NCI-H446 treated with DMSO at 0.1 percent for 48 hours (cell line): ENCODE results near the gene ERN1.

ENCODE experiments used
- DNase-seq: peaks from one replicate; lab custom pipeline; 2025; lab: John Stamatoyannopoulos, UW

The ERN1 gene

DNA sequence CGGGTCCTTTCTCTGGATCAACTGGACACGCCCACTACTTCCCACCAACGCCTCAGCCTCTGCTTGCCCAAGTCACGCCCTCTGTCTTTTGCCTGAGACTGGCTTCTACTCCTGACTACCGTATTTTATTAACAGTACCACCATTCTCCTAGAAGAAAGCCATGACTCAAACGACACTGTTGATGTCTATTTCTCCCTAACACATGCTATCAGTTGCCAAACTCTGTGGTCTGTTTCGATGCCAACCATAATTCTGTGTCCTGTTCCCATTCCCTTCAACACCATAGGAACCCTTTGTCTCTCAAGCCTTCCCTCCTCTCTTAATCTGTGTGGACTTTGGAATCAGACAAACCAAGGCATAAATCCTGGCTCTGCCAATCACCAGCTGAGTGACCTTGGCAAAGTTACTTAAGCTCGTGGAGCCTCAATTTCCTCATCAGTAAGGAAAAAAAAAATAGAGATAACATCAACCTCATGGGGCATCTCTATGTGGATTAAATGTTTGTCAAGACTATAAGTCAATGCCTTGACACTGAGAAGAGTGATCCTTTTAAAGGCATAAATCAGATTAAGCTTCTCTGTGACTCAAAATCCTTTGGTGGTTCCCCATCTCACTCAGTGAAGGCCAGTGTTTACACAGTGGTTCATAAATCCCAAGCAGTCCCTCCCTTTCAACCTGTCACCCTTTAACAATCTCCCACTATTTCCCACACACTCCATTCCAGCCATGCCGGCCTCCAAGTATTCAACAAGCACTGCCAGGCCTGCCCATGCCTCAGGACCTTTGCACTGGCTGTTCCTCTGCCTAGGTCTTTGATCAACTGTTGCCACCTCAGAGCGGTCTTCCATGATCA lies 45.6 kb downstream of the ERN1 start:
- DNase-seq, result no peak

DNA sequence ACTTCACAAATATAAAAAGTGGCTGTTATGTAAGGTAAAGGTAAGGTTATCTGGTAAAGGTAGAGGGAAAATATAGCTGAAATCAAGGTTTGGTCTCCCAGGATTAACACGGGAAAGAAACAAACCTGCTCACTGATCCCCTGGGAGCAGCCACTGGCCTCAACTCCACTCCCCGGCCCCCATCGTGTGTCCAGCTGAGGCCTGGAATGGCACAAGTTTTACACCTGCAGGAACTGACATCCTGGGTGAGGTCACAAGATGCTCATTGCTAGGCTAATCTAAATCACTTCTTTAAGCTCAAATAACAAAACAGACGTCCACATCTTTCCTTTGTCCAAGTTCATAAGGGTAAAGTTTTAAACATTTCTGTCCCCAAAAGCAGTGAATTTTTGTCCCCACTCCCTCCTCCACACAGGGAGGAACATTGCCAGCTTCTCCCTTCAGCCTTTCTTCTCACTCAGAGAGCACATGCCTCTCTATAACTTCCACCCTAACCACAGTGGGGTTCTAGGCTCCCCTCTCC lies 46.3 kb downstream of the ERN1 start:
- no peak for DNase-seq

DNA sequence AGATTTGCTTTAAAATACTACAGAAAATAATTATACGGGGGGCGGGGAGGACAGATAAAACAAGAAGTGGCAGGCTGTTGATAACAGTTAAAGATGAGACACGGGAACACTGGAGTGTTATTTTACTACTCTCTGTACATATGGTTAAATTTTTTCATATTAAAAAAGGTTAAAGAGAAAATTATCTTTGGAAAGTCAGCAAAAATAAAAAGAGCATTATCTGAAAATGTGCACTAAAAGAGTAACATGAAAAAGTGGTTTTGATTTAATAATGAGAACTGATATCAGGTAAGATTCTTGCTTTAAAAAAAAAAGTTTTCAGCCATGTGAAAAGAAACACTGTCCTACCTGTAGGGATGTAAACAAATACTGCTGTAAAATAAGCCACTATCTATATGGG lies 46.9 kb downstream of the ERN1 start:
- no peak for DNase-seq

DNA sequence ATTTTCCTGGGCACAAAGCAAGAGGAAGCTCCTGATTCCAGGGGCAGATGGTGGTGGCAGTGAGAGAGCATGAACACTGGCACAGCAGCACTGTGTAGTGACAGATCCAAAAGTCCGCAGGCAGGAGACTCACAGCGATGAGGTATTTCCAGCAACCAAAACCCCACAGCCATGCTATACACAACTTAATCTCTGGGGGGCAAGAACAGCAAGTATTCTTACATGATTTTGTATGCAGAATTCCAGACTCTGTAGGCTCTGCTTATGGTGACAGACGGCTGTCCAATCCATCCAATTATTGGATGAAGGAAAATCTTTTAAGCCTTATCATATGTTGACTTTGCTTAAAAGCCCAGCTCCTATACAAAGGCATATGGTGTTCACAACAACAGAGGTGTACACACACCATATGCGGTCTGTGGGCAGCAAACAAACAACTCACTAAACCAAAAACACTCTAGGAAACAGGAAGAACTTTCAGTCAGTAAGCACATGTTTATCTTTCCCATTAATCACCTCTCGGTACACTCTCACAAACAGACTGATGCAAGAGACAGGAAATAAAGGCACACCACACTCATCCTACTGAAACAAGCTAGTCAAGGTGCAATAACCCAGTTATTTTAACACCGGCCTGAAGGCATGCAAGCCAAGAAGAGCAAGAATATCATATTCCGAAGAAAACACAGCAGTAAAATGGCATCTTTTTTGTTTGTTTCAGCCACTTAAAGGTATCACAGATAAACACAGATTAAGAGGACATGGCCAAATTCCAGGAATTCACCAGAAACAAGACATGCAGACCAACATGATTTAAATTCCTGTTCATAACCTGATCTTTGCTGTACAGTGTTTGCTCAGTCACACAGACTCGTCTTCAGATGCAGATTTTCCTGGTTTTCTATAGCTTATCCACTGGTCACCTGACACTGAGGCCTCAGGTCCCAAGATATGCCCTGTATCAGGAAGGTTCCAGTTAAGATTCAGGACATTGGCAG lies 47.8 kb downstream of the ERN1 start:
- DNase-seq, result peak; percentile 64

DNA sequence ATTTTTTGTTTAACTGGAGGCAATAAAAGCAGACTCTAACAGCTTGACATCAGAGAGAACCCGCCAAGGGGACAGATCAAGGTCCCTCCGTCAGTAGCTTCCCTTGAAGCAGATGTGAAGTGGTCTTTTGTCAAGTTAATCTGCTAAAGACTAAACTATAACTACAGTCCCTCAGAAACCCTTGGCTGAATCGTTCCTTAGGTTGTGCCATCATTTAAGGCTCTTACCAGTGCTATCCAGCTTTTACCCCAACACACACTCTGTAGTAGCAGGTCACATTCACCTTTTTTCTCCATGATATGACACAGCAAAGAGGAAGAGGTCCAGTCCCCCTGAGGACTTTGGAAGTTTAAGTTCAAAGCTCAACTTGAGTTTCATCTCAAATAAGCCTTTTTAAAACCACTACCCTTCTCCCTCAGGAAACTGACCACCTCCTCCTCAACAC lies 49.7 kb downstream of the ERN1 start:
- DNase-seq, result no peak

DNA sequence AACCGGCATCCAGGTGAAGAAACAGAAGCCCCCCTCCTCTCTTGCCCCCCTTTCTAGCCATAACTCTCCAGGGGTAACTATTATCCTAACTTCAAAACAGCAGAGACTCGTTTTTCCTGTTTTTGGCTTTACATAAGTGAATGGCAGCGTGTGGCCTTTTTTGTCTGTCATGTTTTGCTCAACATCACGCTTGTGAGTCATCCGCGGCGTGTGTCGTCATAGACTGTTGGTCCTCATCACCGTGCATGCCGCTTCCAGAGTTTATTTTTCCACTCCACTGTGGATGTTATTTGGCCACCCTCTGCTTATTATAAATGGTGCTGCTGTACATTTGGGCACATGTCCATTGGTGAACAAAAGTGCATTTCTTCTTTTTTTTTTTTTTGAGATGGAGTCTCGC lies 52.6 kb downstream of the ERN1 start:
- DNase-seq, result no peak

DNA sequence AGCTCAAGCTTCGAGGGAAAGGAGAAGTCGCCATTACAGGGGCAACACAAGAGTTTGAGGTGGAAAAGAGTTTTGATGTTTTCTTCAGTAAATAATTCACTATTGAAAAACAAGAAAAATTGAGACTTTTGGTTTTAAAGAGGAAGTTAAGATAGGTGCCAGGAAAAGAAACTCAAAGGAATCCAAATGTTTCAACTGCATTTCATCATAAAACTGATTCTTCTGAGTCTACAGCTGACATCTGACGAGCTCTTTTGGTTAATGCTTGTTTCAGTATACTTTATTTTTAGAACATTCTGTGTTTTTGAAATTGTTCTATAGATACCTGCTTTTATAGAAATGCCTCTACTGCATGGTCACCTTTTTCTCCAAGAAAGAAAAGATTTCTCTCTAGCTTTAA lies 54.0 kb downstream of the ERN1 start:
- DNase-seq, result no peak

DNA sequence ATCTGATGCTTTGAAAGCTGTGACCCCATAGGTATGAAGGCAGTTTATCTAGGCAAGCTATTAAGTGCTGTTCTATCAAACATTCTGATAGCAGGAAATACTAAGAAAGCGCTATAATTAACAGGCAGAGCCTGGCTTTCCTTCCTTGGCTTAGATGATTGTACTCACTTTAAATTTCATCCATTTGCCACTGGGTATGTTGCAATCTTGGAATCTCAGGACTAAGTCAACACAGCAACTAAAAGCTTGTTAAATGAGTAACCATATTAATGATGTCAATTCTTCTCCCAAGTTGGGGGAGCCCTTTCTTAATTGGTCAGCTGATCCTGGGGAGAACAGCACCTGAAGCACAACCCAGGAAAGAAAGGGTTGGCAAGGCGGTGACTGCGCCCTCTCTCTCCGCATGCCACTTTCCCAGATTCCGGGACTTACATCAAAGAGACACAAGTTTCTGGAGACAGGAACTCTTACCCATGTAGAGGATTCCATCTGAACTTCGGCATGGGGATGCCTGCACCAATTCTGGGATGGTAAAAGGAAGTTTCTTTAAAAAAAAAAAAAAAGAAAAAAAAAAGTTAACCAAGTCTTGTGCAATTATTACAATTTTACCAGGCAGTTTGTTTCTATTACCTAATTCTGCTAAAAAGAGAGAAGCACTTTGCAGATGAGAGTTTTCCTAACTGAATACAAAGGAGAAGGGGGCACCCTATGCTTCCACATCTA lies 55.1 kb downstream of the ERN1 start:
- no peak for DNase-seq

DNA sequence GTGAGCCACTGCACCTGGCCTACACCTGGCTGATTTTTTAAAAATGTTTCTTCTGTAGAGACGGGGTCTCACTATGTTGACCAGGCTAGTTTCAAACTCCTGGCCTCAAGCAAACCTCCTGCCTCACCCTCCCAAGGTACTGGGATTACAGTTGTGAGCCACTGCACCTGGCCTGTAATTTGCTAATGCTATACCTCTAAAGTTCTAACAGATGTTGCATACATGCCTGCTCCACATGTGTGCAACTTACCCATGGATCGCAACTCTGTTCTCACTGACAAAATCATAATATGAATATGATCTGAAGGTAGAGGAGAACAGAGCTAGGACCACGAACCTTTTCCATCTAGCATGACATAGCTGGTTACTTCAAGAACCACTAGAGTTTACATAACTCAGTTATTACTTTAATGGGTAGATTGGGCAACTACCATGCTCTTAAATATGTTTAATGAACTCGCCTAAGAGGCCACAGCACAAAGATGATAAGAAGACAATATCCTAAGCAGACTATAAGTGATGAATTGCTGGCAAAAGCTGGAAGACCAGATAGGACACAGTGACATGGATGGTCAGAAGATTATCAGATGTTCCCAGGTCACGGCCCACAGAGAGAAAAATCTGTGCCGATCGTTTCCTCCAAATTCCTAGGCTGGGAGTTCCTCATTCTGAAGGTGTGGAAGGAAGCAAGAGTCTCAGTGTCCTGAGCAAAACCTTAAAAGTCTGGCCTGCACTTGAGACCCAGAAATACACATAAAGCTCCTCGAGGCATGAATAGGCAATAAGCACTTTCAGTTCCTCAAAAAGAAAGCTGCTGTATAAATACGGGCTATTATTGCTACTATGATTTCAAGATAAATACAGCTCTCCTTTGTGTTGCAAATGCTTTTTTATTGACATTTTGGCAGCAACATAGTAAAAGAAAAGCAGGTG lies 55.9 kb downstream of the ERN1 start:
- DNase-seq, result no peak

DNA sequence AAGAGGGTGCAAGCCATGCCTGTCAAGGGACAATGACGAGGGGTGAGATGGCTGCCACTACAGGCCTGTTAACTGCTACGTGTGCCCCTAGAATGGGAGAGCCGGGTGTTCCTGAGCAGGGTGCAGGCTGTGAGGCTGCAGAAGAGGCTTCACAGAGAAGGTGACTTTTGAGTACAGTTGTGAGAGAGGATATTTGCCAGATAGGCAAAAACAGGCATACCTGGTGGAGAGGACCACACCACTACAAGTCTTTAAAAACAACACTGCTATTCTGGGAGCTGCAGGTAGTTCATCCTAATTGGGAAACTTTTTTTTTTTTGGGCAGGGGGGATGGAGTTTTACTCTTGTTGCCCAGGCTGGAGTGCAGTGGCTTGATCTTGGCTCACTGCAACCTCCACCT lies 58.8 kb downstream of the ERN1 start:
- DNase-seq, result no peak

DNA sequence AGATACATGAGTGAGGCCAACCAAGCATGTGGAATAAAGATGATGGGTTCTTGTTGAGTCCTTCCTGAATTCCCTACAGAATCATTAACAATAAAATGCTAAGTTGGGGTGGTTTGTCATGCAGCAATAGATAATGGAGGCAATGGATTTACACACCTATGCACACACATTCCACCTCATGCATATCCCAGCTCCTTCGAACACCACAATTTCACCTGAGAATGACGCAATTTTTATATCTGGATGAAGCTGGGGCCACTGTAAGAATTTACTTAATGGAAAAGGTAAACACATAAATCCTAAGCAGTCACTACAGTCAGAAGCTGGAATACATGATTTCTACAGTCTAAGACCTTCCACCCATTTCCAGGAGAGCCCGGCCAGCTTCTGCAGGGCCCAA lies 59.7 kb downstream of the ERN1 start:
- DNase-seq, result no peak

DNA sequence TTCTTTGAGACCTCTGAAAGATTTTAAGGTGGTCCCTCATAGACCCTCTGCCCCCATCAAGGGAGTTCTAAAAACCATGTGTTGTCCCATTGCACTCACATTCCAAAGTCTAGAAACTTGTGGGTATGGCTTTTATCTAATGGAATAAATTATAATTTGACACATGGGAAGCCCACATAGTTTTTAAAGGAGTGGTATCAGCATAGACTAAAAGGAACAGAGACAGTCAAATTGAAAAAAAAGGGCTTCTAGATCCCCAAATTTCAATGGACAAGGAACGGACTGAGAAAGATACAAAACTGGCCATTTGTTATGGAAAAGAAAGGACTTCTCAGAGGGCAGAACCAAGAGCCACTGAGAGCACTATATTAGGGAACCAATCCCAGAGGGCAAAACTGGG lies 60.8 kb downstream of the ERN1 start:
- no peak for DNase-seq

DNA sequence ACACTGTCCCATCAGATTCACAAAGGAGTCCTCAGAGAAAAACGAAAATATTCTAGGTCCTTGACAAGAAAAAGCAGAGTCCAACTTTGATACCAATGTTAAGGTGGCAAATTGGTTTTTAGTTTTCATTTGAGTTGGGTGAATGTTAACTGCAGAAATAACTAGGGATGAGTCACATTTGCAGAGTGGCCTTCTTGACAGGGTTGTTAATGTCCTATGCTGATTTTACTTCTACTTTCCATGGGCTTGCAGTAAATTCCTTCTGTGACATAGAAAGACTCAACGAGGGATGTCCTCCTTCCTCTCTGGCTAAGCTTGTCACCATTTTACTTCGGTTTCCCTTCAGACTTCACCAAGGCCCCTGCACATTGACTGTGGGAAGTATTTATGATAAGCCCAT lies 62.3 kb downstream of the ERN1 start:
- no peak for DNase-seq

DNA sequence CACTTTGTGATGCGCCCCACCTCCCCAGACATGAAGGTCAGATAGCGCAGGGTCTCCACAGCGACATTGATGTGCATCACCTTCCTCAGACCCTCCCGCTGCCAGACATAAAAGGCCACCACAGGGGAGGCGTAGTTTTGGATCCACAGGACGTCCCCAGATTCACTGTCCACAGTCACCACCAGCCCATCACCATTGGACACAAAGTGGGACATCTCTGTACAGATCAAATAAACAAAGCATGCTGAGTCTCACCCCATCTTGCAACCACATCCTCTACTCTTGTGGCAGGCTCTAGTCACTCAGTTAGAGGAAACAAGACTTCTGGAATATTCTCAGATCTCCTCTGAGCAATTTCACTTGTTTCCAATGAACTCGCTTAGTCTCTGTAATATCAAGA lies 63.2 kb downstream of the ERN1 start:
- DNase-seq, result no peak

DNA sequence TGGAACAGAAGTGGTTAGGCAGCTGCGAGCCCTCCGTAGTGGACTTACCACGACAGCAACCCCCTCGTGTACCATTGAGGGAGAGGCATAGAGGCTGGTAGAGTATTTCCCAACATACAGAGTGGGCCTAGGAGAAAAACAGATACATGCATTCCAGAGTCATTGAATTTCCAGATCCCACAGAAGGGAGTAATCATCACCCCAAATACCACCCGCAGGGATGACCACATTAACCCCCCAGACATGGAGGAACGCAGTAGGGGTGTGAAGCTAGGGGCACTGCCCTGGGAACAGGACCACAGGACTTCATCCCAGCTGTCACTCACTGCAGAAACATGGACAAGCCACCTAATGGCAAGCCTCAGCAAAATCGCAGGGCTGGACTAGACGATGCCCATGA lies 64.8 kb downstream of the ERN1 start:
- DNase-seq, result no peak

DNA sequence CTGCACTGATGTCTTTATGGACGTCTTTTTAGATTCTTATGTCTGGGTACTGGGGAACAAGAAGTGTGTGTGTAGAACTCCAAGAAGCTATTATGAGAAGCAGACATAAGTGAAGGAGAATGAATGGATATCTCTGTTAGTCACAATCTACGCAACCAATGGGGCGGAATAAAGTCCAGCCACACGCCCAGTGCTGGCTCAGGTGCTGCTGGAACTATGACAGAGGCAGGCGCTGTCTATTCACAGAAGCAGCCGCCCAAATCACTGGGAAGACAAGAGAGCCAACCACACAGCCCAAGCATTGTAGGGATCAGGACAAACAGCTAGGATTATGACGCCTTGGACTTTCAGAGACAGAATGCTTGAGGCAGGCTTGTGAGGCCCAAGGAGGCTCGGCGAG lies 65.6 kb downstream of the ERN1 start:
- DNase-seq, result no peak

DNA sequence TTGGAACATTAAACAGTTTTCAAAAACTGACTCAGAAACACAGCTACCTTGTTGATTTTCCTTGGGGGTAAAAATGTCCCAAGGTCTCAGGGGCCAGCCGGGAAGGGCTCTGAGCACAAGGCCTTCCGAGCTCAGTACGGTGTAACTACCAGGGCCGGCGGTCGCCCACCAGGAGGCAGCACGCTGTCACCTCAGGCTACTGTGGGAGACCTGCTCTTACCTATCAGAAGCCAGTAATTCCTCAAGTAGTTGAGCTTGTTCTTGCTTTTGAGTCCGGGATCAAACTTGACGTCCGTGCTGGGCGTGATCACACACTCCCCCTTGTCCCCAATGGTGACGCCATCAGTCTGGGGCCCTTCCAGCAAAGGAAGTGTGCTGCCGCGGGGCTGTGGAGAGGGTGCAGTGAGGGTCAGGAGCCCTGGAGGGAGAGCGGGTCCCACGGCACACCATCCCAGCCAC lies 66.1 kb downstream of the ERN1 start:
- no peak for DNase-seq

DNA sequence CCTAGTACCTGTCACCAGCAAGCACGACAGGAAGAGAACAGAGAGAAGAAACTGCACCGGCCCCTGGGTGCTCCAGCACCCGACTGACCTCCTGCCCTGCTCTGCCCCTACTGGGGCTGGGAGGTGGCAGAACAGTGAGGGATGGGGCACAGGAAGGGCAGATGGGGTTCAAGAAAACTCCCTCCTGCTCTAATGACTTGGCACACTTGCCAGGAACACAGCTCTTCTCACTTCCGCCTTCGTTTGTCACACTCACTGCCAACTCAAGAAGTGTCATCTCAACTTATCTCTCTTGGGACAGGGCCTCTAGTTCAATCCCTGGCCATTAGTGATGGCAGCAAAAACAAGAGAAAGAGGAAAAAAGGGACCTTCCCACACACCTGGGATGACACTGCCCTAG lies 66.9 kb downstream of the ERN1 start:
- DNase-seq, result no peak

DNA sequence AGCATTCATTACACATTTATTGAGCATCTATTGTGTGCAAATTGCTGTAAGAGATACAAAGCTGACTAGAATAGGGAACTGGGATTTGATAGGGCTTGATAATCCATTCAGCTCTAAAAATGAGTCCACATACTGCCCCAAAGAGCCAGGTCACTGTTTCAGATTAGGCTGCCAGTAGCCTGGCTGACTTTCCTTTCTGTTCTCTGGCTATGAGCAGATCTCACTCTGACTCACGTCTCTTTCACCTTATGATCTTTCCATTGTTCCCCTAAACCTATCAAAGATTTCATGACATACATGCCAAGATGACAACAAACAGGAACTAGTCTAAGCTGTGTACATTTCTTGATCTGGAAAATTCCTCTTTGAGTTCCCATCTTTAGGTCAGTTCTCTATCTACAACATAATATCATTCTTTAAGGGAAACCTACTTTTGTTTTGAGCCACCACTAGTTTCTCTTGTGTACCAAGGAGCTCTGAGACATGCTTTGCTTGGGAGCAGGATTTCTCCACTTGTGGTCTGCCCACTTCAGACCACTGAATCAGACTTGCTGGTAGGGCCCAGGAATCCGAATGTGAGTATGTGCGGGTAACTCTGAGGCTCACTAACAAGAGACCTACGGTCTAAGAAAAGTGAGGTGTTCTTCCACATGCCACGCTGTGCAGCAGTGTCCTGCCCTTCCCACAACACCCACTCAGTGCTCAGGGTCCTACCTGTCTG lies 68.6 kb downstream of the ERN1 start:
- no peak for DNase-seq

DNA sequence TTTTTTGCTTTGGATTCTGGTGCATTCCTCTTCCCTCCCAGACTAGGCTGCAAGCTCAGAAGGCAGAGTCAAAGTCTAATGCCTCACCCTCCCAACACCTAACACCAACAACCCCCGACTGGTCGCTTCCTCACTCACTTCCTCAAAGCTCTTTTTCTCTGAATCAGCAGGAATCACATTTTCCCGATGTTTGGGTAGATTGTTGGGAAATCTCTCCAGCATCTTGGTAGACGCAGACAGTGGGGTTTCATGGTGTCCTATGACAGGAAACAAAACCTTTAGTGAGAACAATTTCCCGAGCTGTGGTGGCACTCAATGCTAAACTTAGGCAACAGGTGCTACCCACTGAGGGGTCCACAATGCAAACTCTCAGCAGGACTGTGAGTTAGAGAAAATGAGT lies 69.6 kb downstream of the ERN1 start:
- no peak for DNase-seq
